CD4-positive, alpha-beta T cell treated with Interleukin-21 for 1 hour (primary cell): ENCODE data around the gene AP4E1.
"Not testable (repeated sequence)": the region's sequence is repeated elsewhere in the genome, so short reads cannot be mapped to it uniquely, and the experiment has no call there.

Source experiments
- DNase-seq: peaks from one replicate; pipeline ENCODE4 v3.0.0-alpha.2; 2020

Gene AP4E1

DNA sequence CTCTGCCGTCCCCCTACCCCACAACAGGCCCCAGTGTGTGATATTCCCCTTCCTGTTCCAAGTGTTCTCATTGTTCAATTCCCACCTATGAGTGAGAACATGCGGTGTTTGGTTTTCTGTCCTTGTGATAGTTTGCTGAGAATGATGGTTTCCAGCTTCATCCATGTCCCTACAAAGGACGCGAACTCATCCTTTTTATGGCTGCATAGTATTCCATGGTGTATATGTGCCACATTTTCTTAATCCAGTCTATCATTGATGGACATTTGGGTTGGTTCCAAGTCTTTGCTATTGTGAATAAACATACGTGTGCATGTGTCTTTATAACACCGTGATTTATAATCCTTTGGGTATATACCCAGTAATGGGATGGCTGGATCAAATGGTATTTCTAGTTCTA, 46.4 kb downstream of the AP4E1 start:
- not testable (repeated sequence) for DNase-seq

DNA sequence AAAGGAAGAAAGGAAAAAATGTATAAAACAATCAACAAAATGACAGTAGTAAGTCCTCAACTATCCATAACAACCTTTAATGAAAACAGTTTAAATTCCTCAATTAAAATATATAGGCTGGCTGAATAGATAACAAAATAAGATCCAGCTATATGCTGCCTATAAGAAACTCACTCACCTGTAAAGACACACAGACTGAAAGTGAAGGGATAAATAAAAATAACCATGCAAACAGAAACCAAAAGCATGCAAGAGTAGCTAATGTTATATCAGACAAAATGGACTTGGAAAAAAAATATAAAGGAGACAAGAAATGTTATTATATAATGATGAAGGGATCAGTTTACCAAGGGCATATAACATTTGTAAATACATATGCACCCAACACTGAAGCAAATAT, 51.2 kb downstream of the AP4E1 start:
- DNase-seq, result no peak

DNA sequence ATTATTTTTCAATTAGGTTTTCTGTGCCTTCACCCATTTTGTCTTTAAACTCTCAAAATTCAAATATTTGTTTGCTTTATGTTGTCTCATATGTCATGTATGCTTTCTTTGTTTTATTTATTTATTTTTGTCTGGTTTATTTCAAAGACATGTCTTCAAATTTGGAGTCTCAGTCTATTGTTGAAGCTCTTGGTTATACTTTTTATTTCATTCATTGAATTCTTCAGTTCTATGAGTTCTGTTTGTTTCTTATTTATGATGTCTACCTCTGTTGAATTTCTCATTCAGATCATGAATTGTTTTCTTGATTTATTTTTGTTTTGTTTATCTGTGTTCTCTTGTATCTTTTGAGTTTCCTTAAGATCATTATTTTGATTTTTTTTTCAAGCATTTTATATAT, 55.6 kb downstream of the AP4E1 start:
- DNase-seq, result no peak

DNA sequence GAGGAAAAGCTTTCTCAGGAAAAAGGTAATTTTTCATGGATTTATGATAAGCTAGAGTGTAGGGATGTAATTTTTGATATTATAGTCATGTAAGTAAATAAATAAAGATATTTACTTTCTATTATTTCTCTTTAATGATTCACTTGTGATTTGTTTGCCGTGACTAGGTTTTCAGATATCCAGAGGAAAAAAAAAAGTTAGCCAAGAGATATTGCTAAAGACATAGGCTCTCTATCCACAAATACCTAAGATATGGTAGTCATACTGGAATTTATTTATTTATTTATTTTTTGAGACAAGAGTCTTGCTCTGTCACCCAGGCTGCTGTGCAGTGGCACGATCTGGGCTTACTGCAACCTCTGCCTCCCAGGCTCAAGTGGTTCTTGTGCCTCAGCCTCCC, 59.9 kb downstream of the AP4E1 start:
- DNase-seq, result no peak

DNA sequence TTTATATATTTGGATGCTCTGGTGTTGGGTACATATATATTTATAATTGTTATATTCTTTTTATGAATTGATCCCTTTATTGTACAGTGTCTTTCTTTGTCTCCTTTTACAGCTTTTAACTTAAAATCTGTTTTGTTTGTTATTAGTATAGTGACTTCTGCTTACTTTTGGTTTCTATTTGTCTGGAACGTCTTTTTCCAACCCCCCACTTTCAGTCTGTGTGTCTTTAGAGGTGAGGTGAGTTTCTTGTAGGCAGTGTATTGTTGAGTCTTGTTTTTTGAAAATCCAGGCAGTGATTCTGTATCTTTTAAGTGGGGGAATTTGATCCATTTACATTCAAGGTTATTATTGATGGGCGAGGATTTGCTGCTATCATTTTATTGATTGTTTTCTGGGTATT, 62.0 kb downstream of the AP4E1 start:
- no peak for DNase-seq

DNA sequence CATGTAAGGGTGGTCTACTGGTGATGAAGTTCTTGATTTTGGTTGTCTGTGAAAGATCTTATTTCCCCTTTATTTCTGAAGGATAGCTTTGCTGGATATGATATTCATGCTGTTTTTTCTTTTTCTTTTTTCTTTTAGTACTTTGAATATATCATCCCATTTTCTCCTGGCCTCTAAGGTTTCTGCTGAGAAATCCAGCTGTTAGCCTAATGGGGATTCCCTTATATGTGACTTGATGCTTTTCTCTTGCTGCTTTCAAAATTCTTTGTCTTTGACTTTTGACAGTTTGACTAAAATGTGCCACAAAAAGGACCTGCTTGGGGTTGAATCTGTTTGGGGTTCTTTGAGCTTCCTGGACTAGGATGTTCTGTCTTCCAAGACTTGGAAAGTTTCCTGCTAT, 62.6 kb downstream of the AP4E1 start:
- no peak for DNase-seq

DNA sequence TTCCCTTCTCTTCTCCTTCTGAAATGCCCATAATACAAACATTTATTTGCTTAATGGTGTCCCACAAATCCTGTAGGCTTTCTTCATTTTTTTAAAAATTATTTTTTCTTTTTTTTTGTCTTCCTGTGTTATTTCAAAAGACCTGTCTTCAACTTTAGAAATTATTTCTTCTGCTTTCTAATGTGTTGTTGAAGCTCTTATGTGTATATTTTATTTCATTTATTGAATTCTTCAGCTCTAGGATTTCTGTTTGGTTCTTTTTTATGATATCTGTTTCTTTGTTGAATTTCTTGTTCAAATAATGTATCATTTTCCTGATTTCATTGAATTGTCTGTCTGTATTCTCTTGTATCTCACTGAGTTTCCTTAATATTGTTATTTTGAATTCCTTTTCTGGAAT, 63.1 kb downstream of the AP4E1 start:
- DNase-seq, result no peak

DNA sequence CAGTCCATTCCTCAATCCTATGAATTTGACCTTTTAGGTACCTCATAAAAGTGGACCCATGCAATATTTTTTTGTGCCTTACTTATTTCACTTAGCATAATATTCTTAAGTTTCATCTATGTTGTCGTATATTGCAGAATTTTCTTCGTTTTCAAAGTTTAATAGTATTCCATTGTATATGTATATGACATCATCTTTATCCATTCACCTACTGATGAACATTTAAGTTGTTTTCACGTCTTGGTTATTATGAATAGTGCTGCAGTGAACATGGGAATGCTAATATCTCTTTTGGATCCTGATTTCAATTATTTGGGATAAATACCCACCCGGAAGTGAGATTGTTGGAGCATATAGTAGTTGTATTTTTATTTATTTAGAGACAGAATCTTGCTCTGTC, 65.1 kb downstream of the AP4E1 start:
- no peak for DNase-seq

DNA sequence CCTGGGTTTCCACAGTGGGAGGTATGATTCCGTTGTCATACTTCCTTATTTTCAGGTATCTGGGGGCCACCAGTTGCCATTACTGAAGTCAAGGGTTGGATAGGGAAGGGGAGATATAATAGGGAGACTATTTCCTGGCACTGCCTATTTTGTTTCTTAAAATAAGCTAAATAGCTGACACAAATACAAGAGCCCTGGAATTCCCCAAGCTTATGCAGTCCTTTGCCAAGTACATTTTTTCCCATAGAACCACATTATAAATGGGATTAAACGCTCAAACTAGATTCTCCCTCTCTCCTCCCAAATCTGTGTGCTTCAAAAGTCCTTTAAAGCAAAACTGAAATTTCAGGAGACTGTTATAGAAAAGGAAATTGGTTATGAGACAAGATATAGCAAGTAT, 68.7 kb downstream of the AP4E1 start:
- no peak for DNase-seq

DNA sequence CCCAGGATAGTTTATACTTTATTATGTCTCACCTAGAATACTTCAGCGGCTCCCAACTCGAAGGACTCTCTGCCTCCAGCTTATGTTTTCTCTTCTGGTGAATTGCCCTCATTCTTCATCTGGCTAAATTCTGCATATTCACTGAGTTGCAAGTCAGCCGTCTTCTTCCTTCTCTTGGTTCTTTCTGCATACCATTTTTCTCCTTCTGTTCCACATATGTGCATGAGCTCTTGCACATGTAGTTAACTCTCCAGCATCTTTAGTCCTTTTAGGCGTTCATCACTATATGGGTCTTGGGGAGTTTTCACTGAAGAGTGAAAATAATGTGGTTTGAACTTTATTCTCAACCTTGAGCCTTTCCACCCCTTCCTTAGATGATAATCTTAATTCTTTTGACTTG, 70.1 kb downstream of the AP4E1 start:
- DNase-seq, result no peak

DNA sequence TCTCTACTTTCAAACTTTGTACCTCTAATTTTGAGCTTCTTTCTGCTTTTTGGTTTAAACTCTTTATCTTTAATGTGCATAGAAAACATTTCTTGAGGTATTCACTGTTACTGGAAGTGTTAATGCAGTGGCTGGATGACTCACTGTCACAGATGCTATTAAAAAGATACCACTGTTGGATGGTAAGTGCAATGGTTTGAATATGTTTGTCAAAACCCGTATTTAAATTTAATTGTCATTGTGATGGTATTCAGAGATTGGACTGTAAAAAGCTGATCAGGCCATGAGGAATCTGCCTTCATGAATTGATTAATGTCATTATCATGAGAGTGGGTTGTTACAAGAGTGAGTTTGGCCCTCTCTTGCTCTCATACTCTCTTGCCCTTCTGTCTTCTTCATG, 70.6 kb downstream of the AP4E1 start:
- DNase-seq, result no peak

DNA sequence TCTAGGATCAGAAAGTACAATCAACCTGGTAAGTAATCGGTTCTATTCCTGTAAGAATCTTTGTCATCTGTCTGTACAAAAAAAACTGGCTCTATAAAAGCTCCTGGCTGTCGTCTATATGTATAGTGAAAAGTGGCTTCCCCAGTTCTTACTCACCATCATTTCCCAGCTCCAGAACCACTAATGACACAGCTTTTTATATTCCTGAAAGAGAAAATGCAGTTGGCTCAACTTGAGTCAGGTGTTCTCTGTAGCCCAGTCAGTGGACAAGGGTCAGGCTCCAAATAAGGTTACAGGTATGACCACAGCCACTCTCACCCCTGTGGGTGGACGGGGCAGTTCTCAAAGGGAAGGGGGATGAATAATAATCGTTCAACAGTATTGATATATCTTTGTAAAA, 85.1 kb downstream of the AP4E1 start:
- DNase-seq, result no peak

DNA sequence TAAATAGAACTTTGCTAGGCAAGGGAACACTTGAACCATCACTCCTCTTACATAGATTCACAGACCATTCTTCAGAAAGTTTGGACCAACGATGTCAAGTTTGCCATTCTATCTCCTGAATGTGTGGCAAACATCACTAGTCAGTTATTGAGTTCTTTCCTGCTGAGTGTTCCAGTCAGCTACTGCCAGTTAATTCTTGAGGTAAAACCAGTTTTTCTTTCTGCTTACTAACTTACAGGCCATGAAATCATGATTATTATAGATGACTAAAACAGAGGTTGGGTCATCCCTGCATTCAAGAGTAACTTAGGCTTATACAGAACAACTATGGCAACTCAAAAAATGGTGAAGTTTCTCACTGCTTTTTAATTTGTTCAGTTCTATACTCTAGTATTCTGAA, 88.2 kb downstream of the AP4E1 start:
- DNase-seq, result no peak

DNA sequence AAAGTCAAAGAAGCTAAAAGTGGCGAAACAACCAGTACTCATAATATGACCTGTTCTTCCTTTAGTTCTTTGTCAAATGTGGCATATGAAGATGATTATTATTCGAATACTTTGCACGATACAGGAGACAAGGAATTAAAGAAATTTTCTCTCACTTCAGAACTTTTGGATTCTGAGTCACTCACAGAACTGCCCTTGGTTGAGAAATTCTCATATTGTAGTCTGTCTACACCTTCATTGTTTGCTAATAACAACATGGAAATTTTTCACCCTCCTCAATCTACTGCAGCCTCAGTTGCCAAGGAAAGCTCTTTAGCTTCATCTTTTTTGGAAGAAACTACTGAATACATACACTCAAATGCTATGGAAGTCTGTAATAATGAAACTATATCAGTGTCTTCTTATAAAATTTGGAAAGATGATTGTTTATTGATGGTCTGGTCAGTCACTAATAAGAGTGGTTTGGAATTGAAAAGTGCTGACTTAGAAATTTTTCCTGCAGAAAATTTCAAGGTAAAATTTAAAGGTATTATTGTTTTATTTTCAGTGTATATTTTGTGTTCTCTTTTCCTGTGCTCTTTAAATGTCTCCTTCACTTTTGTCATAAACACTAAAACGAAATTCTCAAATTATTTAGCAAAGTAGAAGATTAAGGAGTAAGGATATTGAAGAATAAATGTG, 89.0 kb downstream of the AP4E1 start:
- no peak for DNase-seq

DNA sequence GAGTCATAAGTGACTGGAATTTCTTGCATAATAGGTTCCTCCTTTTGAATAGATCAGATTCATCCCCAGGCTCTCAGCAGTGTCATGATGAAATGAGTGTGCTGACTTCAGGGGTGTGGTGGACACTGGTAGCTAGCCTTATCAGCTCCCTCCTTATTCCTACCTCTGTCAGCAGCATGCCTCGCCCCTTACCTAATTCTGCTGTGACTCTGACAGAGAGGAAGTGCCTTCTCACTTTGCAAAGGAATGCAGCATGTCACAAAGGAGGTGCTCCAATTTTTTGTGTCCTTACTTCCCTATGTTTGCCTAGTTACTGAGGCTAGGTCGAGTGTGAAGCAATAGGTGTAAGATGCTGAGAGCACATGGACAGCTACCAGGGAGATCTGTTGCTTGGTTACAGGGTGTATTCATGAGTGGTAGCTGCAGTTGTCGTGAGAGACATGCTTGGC, 95.6 kb downstream of the AP4E1 start:
- DNase-seq, result no peak

DNA sequence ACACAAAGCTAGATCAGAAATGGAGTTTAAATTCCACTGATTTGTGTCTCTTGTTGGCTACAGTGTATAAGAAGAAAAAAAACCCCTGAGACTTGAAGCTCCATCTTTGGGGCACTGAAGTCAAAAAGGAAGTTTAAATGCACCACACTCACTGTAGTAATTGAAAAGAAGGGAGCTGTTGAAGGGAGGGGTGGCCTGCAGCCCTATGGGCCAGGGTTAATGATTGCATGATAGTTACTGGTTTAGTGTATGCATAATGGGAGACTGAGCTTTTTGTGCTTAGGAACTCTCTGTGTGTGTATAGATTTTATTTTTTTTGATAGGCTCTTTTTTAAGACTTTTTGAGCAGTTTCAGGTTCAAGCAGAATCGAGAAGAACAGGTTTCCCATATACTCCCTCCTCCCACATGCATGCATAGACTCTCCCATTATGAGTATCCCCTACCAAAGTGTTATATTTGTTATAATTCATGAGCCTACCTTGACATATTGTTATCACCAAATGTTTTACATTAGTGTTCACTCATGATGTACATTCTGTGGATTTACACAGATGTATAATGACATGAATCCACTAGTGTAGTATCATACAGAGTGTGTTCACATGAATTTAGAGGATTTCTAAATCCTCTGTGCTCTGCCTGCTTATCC, 98.0 kb downstream of the AP4E1 start:
- DNase-seq, result no peak

DNA sequence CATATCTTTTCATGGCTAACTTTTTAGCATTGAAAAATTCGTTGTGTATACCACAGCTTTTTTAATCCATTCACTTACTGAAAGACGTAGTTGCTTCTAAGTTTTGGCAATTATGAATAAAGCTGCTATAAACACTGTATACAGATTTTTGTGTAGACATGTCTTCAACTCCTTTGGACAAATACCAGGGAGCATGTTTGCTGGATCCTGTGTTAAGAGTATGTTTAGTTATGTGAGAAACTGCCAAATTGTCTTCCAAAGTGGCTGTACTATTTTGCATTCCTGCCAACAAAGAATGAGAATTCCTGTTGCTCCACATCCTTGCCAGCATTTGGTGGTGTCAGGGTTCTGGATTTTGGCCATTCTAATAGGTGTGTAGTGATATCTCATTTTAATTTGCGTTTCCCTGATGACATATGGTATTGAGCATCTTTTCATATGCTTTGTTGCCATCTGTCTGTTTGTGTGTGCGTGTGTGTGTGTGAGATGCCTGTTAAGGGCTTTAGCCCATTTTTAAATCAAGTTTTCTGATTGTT, 98.7 kb downstream of the AP4E1 start:
- DNase-seq, result no peak

DNA sequence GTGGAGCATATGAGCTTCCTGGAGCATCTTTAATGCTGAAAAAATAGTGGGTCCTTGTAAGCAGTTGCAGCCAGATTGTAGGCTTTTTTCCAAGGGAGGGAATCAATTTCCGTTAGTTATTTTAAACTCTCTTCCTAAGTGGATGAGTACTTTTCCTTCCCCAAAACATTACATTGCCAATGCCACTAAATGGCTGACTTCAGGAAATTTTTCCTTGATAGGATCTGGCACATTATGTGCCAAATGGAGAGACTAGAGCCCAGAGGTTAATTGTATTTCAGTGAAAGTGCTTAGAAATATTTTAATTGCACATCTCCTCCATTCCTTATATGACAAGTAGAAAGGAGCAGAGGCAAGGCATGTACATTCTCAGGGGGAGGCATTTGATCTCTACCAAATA, 102.7 kb downstream of the AP4E1 start:
- DNase-seq, result no peak

DNA sequence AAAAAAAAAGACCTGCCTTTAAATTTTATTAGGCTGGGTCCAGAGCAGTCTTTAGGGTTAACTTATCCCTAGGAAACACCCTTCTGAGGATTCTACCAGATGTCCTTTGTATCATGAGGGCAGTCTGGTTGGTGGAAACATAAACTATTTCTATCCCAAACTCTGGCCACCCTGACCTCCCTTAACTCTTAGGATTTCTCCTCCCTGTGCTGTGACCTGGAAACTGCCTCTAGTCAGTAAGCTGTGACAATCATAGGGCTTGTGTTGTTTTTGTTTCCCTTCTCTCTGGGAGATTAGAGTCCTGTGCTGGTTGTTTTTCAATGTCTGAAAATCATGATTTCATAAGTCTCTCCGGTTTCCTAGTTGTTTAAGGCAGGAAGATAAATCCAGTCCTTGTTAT, 108.1 kb downstream of the AP4E1 start:
- DNase-seq, result no peak

DNA sequence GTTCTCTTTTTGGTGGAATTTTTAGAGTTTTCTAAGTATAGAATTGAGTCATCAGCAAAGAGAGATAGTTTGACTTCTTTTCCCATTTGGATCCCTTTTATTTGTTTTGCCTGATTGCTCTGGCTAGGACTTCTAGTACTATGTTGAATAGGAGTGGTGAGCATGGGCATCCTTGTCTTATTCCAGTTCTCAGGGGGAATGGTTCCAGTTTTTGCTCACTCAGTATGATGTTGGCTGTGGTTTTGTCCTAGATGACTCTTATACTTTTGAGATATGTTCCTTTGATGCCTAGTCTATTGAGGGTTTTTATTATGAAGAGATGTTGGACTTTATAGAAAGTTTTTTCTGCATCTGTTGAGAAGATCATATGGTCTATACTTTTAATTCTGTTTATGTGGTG, 113.7 kb downstream of the AP4E1 start:
- no peak for DNase-seq

DNA sequence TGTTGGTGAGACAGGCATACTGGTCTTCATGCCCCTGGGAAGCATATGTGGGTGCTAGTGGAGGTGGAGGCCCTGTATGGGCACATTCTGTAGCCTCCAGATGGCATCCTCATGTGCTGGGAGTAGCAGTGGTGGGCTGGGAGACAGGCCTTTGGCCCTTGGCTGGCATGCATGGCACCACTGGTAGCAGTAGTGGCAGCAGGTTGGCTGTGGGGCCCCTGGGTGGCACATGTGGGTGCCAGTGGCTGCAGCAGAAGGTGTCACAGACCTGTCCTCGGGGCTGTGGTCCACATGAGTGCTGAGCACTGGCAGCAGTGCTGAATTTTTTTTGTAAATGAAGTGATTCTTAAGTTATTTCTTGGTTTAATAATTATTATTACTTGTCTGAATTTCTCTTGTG, 115.0 kb downstream of the AP4E1 start:
- DNase-seq, result no peak

DNA sequence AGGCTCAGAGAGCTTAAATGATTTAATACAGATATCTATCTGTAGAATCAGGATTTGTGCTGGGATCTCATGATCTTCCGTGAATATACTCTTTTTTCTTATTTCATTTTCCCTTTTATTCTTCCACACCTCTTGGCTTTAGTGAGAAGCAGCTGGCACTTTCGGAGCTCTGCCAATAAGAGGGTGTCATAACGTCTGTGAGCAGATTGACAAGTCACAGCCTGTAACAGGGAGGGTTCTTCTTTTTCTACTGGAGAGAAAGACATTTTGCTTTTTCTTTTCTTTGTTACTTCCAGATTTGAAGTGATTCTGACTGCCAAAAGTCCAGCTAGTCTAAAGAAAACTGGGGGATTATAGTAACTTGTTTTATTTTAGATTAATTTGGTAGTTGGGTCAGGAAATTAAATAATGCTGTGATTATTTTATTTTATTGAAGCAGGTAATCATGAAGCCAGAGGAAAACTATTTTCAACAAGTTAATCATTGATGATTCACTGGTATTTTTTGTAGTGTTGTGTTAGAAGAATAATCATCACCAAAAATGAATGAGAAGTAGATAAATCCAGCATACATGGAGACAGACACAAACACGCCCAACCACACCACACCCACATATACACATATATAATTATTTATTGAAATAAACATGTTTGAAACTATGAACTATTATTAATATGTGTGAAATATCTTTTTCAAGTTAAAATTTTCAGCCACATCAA, 116.4 kb downstream of the AP4E1 start:
- DNase-seq, result no peak

DNA sequence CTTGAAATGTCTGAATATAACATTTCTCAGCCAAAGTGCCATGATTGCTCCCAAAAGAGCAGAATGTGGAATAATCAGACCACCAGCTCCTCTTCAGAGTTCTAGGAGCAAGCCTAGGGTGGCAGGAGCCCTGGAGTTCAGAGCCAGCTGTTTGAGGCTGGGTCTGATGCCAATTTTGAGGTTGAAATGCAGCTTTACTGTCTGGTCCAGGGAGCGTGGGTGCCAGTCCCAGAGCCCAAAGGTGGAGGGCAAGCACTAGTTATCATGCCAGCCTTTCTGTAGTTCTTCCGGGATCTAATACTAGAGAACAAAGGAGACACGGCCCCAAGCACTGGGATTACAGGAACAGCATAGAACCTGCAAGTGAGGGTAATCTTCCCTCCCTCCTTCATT, 117.0 kb downstream of the AP4E1 start:
- DNase-seq, result no peak

DNA sequence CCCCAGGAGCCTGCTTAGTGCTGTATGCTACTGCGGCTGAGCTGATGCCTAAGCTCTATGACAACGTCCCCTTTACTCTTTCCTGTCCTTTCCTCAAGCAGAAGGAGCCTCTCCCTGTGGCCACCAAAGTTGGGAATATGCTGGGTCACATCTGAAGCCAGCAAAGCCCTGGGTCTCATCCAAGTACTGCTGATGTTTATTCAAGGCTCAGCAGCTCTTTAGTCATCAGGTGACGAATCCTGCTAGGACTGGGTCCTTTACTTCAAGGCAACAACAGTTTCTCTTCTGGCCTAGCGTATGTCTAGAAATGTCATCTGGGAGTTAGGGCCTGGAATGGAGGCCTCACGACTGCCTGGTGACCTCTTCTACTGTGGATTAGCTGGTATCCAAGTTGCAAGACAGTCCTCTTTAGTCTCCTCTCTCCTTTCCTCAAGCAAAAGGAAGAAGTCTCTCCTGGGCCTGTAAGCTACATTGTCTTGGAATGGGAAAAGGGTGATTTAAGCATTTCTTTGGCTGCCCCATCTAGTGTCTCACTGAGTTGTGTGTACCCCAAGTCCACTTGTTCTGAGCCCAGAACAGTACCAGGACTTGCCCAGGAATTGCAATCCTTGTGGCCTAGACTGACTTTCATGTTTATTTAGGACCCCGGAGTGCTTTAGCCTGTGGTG, 122.3 kb downstream of the AP4E1 start:
- DNase-seq, result no peak
